GM23248 (cell line): ENCODE results near the gene REG3A. TPM values are rescaled to one million over a fixed set of nuclear protein-coding genes. Genes with fewer than 3 reads are reported as not detected.

ENCODE experiments used
- DNase-seq: peaks from one replicate; pipeline ENCODE4 v3.0.0-alpha.2; 2015
- H2AFZ ChIP-seq: fragments of 200-600 bp; sonication (generic); 2 replicates; pipeline ENCODE4 v1.6.1; 2016; ENCODE audit warnings: antibody characterized with exemption
- H3F3A ChIP-seq: fragments of 200-600 bp; sonication (generic); 2 replicates; pipeline ENCODE4 v1.6.1; 2016; ENCODE audit warnings: mild to moderate bottlenecking, antibody characterized with exemption, mixed run types; ENCODE audit not compliant: insufficient read depth
- H3K27ac ChIP-seq: fragments of 200-600 bp; sonication (generic); 2 replicates; pipeline ENCODE4 v1.5.1; 2016; ENCODE audit warnings: mild to moderate bottlenecking
- H3K27me3 ChIP-seq: fragments of 200-600 bp; sonication (generic); replicated peaks from 2 replicates; pipeline ENCODE4 v1.6.1; 2016; ENCODE audit warnings: mild to moderate bottlenecking; ENCODE audit not compliant: insufficient read depth
- H3K36me3 ChIP-seq: fragments of 200-600 bp; sonication (generic); 2 replicates; pipeline ENCODE4 v1.6.1; 2016; ENCODE audit warnings: low read depth, mild to moderate bottlenecking
- H3K4me1 ChIP-seq: fragments of 200-600 bp; sonication (generic); 2 replicates; pipeline ENCODE4 v1.6.1; 2016; ENCODE audit warnings: mild to moderate bottlenecking; ENCODE audit not compliant: insufficient read depth
- H3K4me2 ChIP-seq: fragments of 200-600 bp; sonication (generic); one replicate; pipeline ENCODE4 v1.6.1; 2016; ENCODE audit warnings: mild to moderate bottlenecking; ENCODE audit not compliant: unreplicated experiment
- H3K4me3 ChIP-seq: fragments of 200-600 bp; sonication (generic); 2 replicates; pipeline ENCODE4 v1.5.1; 2016; ENCODE audit warnings: mild to moderate bottlenecking
- H3K79me2 ChIP-seq: fragments of 200-600 bp; sonication (generic); 2 replicates; pipeline ENCODE4 v1.6.1; 2016; ENCODE audit warnings: mild to moderate bottlenecking; ENCODE audit not compliant: insufficient read depth
- H3K9ac ChIP-seq: fragments of 200-600 bp; sonication (generic); 2 replicates; pipeline ENCODE4 v1.6.1; 2016; ENCODE audit warnings: mild to moderate bottlenecking
- H3K9me2 ChIP-seq: fragments of 200-600 bp; sonication (generic); 2 replicates; pipeline ENCODE4 v1.6.1; 2016; ENCODE audit warnings: mixed run types, mild to moderate bottlenecking, moderate library complexity; ENCODE audit not compliant: insufficient read depth
- H3K9me3 ChIP-seq: fragments of 200-600 bp; sonication (generic); one replicate; pipeline ENCODE4 v1.6.1; 2017; ENCODE audit warnings: low read depth
- H4K20me1 ChIP-seq: fragments of 200-600 bp; sonication (generic); 2 replicates; pipeline ENCODE4 v1.6.0; 2016; ENCODE audit not compliant: insufficient read depth
- EZH2 ChIP-seq: fragments of 200-600 bp; sonication (generic); IDR thresholded peaks from 2 replicates; pipeline ENCODE4 v1.6.1; 2018; ENCODE audit warnings: antibody characterized with exemption, mild to moderate bottlenecking; ENCODE audit not compliant: insufficient read depth, poor library complexity, severe bottlenecking
- EZH2phosphoT487 ChIP-seq: fragments of 200-600 bp; sonication (generic); IDR thresholded peaks from 2 replicates; pipeline ENCODE4 v1.6.1; 2018; ENCODE audit warnings: antibody characterized with exemption, moderate library complexity, mild to moderate bottlenecking, low read depth; ENCODE audit not compliant: insufficient read depth
- WGBS, 2 experiments: methylation state at CpG; one replicate each; pipeline ENCODE4 v1.1.6; 2015 to 2017; ENCODE audit warnings: low lambda C conversion rate in 2 of 2, low coverage in 1 of 2; ENCODE audit errors: missing lambda C conversion rate in 2 of 2; 5-methylcytosine and 5-hydroxymethylcytosine counted together
- in situ Hi-C: fragments of 300-500 bp; cut with MboI; formaldehyde crosslinking; loops from 2 replicates; pipeline ENCODE4 v1.15.0; 2020
- polyA plus RNA-seq: library from polyadenylated mRNA; unstranded; fragments of >200 nt; fragmentation: Nextera tagmentation; extraction: Ambion mirVana; gene quantifications from 2 replicates; pipeline ENCODE4 v1.2.1, GENCODE V29; 2016
- total RNA-seq: library from RNA; depleted of rRNA; stranded (reverse); fragments of >200 nt; shearing (Covaris generic); gene quantifications from 2 replicates; pipeline ENCODE4 v1.2.3, GENCODE V29; 2014

REG3A gene
- total and polyA plus RNA-seq, 2 experiments from 2014 or later, result not detected

DNA sequence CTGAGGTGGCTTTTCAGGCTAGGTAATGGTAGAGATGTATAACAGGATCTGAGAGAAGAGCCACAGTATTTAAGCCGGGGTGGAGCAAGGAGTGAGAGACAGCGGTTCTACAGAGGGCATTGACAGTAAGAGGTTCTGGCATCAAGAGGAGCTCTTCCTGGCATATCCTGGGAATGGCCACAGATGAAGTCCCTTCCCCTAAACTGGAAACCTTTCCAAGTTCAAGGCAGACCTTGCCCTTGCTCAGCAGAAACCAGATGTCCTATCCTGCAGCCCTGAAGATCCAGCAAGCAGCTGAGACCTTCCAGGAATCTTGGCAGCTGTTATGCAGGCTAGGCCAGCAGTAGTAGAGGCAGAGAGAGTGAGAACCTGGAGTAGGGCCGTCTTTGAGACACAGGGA is 21.2 kb downstream of the REG3A start:
- no peak overlapping the region for H3K4me3 ChIP-seq
- no peak overlapping the region for H3K4me2 ChIP-seq
- no peak for TF ChIP-seq EZH2phosphoT487
- no peak for TF ChIP-seq EZH2
- H3K9ac ChIP-seq, result no peak overlapping the region
- no peak overlapping the region for H2AFZ ChIP-seq
- H3K27ac ChIP-seq, result no peak overlapping the region
- H3K36me3 ChIP-seq, result no peaks in the 10 kb centered on the region
- no peaks in the 10 kb centered on the region for H3F3A ChIP-seq
- H3K79me2 ChIP-seq, result no peaks in the 10 kb centered on the region
- no peaks in the 10 kb centered on the region for H3K4me1 ChIP-seq
- 10% methylated on average over 3 of the region's 3 CpGs for WGBS, 2 experiments
- H3K9me2 ChIP-seq, result no peaks in the 10 kb centered on the region
- DNase-seq, result no peak
- no peaks in the 10 kb centered on the region for H3K9me3 ChIP-seq
- no peaks in the 10 kb centered on the region for H4K20me1 ChIP-seq
- in situ Hi-C loops, result no loop called here
- no peaks in the 10 kb centered on the region for H3K27me3 ChIP-seq

DNA sequence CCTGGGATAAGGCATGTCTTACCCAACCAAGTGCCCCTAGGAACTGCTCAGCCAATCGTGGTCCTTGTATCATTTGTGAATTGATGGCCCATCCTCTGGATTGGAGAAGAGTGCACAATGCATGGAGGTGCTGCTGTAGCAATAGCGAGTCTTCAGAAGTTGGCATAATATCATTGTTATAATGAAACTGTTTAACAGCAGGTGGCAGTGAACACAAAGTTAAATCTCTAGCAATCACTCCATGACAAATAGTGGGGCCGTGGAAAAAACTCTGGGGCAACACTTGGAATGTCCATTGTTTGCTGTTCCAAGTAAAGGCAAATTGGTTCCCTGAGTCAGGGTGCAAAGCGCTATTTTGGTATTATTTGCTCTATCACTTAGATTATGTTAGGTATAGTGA is 27.9 kb downstream of the REG3A start:
- Histone ChIP-seq H3K79me2 (no peaks in the 10 kb centered on the region), H3K27me3 (no peaks in the 10 kb centered on the region)

DNA sequence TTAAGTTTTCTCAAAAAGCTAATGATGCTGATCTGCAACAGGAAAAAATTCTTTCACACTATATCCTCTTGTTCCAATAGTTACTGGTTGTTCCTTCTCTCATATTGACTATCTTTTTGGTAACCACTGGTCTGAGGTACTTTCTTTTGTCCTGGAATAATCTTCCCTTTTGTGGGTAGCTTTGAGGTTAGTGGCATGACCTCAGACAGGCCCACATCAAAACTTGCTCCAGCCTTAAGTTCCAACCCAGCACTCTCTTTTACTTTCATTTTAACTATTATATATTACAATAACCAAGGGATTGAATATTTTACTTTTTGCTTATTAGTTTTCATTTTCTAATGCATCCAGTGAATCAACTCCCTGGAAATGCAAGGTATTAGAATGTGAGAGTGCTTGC is 29.7 kb downstream of the REG3A start:
- Histone ChIP-seq H2AFZ (no peak overlapping the region), H3K27ac (no peak overlapping the region), H4K20me1 (no peaks in the 10 kb centered on the region), H3K9me2 (no peaks in the 10 kb centered on the region), H3K27me3 (no peaks in the 10 kb centered on the region), H3K4me1 (no peaks in the 10 kb centered on the region), H3K36me3 (no peaks in the 10 kb centered on the region), H3K9me3 (no peaks in the 10 kb centered on the region), H3K4me2 (no peak overlapping the region), H3K9ac (no peak overlapping the region), H3K79me2 (no peaks in the 10 kb centered on the region), H3K4me3 (no peak overlapping the region), H3F3A (no peaks in the 10 kb centered on the region)
- TF ChIP-seq EZH2 (no peak), EZH2phosphoT487 (no peak)
- no peak for DNase-seq
- in situ Hi-C loops, result no loop called here

More for the DNA sequence above, 27.9 kb downstream of the REG3A start:
- TF ChIP-seq EZH2, result no peak
- TF ChIP-seq EZH2phosphoT487, result no peak
- in situ Hi-C loops, result no loop called here
- Histone ChIP-seq H3K36me3 (no peaks in the 10 kb centered on the region), H2AFZ (no peak overlapping the region), H3K9me2 (no peaks in the 10 kb centered on the region), H3K9me3 (no peaks in the 10 kb centered on the region), H3K9ac (no peak overlapping the region), H3K4me1 (no peaks in the 10 kb centered on the region), H3K4me2 (no peak overlapping the region), H4K20me1 (no peaks in the 10 kb centered on the region), H3K27ac (no peak overlapping the region), H3F3A (no peaks in the 10 kb centered on the region), H3K4me3 (no peak overlapping the region)
- DNase-seq, result no peak
- 26 to 31% methylated on average over 4 of the region's 4 CpGs for WGBS, 2 experiments

DNA sequence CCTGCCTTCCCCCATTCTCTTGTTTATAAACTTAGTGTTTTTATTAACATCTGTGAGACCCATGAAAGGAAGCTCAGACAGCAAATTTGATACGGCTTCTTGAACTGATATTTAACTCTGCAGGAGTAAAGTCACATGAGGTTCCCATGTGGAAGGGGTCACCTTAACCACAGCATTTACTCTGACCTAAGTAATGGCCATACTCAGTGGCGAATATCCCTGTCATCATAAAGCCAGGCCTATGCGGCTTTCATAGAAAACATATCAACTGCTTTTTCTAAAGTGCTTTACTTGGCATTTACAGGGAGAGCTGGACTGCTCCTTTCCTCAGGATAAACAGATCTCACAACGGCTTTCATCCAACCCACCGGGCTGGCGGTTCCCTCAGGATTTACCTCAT is 30.3 kb downstream of the REG3A start:
- no peak overlapping the region for H3K4me2 ChIP-seq
- H3K4me1 ChIP-seq, result no peaks in the 10 kb centered on the region
- H3K27ac ChIP-seq, result no peak overlapping the region
- no peaks in the 10 kb centered on the region for H3F3A ChIP-seq
- H3K4me3 ChIP-seq, result no peak overlapping the region
- H3K9ac ChIP-seq, result no peak overlapping the region
- H3K79me2 ChIP-seq, result no peaks in the 10 kb centered on the region
- H3K9me3 ChIP-seq, result no peaks in the 10 kb centered on the region
- H3K36me3 ChIP-seq, result no peaks in the 10 kb centered on the region
- H3K9me2 ChIP-seq, result no peaks in the 10 kb centered on the region
- no peak for DNase-seq
- TF ChIP-seq EZH2 (no peak), EZH2phosphoT487 (no peak)
- no peak overlapping the region for H2AFZ ChIP-seq
- no peaks in the 10 kb centered on the region for H4K20me1 ChIP-seq
- 20 to 25% methylated on average over 6 of the region's 6 CpGs for WGBS, 2 experiments
- no peaks in the 10 kb centered on the region for H3K27me3 ChIP-seq
- in situ Hi-C loops, result no loop called here

DNA sequence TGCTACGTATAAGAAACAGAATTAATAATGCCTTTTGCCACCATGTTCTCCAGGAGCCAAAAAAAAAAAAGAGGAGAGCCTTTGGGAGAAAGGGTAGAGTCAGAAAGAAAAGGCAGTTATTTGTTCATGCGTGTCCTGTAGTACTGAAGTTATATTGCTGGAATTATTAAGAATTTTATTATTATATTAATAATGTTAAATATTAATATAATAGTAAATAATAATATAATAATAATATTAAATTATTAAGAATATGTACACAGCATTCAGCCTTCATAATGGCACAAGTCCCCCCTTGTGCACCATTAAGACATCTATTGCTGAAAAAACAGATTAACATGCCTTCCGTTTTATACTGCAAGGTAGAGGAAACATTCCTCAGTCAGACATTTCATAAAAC is 31.1 kb downstream of the REG3A start:
- no peak for DNase-seq
- H3K79me2 ChIP-seq, result no peaks in the 10 kb centered on the region
- WGBS, 2 experiments, result 34 to 41% methylated on average over 3 of the region's 3 CpGs
- H2AFZ ChIP-seq, result no peak overlapping the region
- H3K4me3 ChIP-seq, result no peak overlapping the region
- no peak overlapping the region for H3K4me2 ChIP-seq
- TF ChIP-seq EZH2 (no peak), EZH2phosphoT487 (no peak)
- H3F3A ChIP-seq, result no peaks in the 10 kb centered on the region
- H4K20me1 ChIP-seq, result no peaks in the 10 kb centered on the region
- no peaks in the 10 kb centered on the region for H3K36me3 ChIP-seq
- H3K27me3 ChIP-seq, result no peaks in the 10 kb centered on the region
- H3K9ac ChIP-seq, result no peak overlapping the region
- no peaks in the 10 kb centered on the region for H3K4me1 ChIP-seq
- no peaks in the 10 kb centered on the region for H3K9me2 ChIP-seq
- no peaks in the 10 kb centered on the region for H3K9me3 ChIP-seq
- in situ Hi-C loops, result no loop called here
- H3K27ac ChIP-seq, result no peak overlapping the region
